SK-MEL-5 (cell line): Measurements from ENCODE around the gene PTGS1. TPM values are rescaled to one million over a fixed set of nuclear protein-coding genes. Genes with fewer than 3 reads are reported as not detected.
"Not testable (repeated sequence)": the region's sequence is repeated elsewhere in the genome, so short reads cannot be mapped to it uniquely, and the experiment has no call there.

Experiments used
- DNase-seq: peaks from one replicate; pipeline ENCODE4 v3.0.0-alpha.2; 2016; ENCODE audit warnings: low read depth, low spot score
- in situ Hi-C: cut with HindIII; loops from 2 replicates; pipeline ENCODE4 v1.10.0; 2016; ENCODE audit warnings: low sequenced_read_pairs, high pct_unique_total_duplicates, low pct_unique_long_range_greater_than_20kb
- total RNA-seq: library from RNA; depleted of rRNA; stranded (reverse); fragments of >200 nt; shearing (Covaris generic); gene quantifications from 2 replicates; pipeline ENCODE4 v1.2.3, GENCODE V29; 2014

The PTGS1 gene
- total RNA-seq, 1 experiment from 2014 or later = 0.03 TPM

DNA sequence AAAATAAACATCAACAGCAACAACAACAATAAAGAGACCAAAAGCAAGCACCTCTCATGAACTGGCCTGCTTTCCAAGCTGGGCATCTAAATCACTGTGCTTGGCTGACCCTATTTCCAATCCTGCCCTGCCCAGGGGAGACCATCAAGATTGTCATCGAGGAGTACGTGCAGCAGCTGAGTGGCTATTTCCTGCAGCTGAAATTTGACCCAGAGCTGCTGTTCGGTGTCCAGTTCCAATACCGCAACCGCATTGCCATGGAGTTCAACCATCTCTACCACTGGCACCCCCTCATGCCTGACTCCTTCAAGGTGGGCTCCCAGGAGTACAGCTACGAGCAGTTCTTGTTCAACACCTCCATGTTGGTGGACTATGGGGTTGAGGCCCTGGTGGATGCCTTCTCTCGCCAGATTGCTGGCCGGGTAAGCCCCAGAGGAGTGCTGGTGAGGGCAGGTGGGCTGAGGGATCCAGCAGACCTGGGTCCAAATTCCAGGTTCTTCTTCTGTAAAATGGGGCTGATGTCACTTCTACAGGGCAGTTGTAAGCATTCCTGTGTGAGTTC, 15.6 kb downstream of the PTGS1 start:
- no peak for DNase-seq
- in situ Hi-C loops = no loop called here

- in situ Hi-C loops = no loop called here
- no peak for DNase-seq
Measured at GRCh38 chr9:122387536-122387935, 16.7 kb downstream of the PTGS1 start.

- no peak for DNase-seq
- in situ Hi-C loops = no loop called here
Measured at GRCh38 chr9:122389195-122389594, 18.4 kb downstream of the PTGS1 start.

DNA sequence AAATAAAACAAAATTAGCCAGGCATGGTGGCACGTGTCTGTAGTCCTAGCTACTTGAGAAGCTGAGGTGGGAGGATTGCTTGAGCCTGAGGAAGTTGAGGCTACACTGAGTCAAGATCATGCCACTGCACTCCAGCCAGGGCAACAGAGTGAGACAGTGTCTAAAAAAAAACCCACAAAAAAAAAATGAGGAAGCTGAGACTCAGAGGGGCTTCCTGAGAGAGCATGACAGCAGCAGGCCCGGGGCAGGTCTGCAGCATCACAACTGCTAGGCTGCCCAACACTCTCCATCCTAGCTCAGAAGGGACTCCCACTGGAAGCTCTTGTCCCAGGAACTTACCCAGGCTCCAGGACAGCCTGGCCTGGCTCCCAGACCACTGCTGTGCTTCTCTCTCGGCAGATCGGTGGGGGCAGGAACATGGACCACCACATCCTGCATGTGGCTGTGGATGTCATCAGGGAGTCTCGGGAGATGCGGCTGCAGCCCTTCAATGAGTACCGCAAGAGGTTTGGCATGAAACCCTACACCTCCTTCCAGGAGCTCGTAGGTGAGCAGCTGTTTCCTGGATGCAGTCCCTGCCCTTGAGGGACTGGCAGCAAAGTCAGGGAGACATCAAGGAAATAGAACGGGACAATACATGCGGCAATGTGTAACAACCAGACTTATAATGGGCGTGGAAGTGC, 19.1 kb downstream of the PTGS1 start:
- DNase-seq = no peak
- in situ Hi-C loops = no loop called here

DNA sequence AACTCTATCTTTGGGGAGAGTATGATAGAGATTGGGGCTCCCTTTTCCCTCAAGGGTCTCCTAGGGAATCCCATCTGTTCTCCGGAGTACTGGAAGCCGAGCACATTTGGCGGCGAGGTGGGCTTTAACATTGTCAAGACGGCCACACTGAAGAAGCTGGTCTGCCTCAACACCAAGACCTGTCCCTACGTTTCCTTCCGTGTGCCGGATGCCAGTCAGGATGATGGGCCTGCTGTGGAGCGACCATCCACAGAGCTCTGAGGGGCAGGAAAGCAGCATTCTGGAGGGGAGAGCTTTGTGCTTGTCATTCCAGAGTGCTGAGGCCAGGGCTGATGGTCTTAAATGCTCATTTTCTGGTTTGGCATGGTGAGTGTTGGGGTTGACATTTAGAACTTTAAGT, 21.5 kb downstream of the PTGS1 start:
- in situ Hi-C loops = no loop called here
- DNase-seq = no peak

- DNase-seq = no peak
- in situ Hi-C loops = no loop called here
Measured at GRCh38 chr9:122392714-122393113, 21.9 kb downstream of the PTGS1 start.

DNA sequence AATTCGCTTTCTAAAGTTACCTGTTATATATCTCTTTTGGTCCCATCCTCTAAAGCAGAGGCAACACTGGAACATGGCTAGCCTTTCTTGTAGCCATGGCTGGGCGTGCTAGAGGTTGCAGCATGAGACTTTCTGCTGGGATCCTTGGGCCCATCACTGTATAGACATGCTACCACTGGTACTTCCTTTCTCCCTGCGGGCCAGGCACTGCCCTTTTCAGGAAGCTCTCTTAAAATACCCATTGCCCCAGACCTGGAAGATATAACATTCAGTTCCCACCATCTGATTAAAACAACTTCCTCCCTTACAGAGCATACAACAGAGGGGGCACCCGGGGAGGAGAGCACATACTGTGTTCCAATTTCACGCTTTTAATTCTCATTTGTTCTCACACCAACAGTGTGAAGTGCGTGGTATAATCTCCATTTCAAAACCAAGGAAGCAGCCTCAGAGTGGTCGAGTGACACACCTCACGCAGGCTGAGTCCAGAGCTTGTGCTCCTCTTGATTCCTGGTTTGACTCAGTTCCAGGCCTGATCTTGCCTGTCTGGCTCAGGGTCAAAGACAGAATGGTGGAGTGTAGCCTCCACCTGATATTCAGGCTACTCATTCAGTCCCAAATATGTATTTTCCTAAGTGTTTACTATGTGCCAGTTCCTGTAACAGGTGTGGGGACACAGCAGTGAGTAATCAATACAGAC, 22.6 kb downstream of the PTGS1 start:
- no peak for DNase-seq
- in situ Hi-C loops = no loop called here

DNA sequence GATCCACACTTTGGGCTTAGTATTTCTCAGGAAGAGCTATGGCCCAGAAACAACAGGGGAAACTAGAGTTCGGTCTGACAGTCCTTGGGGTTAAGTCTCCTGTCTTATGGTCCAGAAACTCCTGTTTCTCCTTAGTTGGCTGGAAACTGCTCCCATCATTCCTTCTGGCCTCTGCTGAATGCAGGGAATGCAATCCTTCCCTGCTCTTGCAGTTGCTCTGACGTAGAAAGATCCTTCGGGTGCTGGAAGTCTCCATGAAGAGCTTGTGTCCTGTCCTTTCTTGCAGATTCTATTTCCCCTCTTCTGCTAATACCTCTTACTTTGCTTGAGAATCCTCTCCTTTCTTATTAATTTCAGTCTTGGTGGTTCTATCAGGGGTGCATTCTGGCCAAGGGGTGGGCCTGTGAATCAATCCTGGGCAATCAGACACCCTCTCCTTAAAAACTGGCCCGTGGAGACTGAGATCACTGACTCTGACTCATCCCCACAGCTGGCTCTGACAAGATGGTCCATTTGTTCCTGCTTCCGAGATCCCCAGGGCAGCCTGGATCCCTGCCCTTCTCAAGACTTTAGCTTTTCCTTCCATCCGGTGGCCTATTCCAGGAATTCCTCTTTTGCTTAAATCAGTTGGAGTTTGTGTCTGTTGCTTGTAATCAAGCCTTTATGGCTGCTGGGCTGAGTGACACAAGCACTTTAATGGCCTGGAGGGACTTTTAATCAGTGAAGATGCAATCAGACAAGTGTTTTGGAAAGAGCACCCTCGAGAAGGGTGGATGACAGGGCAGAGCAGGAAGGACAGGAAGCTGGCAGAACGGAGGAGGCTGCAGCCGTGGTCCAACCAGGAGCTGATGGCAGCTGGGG, 23.7 kb downstream of the PTGS1 start:
- in situ Hi-C loops = no loop called here
- DNase-seq = peak; percentile 8

DNA sequence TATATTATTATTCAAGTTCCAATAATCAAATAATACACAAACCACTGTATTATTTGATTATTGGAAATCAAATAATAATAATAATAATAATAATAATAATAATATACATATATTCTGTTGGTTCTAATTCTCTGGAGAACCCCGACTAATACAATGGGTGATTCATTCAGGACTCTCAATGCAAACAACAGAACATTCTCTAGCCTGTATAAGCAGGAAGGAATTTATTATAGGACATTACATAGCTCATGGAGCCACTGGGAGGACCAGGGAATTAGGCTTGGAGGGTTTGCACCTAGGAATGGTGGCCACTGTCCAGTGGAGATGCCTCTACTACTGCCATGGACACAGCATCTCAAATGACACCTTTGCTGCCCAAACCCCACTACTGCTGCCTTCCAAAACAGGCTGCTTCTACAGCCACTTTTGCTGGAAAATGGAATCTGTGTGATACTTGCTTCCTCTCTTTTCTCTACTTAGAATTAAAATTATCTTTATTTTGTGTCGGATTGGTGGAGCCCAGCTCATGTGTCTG, 25.9 kb downstream of the PTGS1 start:
- in situ Hi-C loops = no loop called here
- DNase-seq = no peak

- DNase-seq = no peak
- in situ Hi-C loops = no loop called here
Measured at GRCh38 chr9:122397749-122398148, 26.9 kb downstream of the PTGS1 start.

DNA sequence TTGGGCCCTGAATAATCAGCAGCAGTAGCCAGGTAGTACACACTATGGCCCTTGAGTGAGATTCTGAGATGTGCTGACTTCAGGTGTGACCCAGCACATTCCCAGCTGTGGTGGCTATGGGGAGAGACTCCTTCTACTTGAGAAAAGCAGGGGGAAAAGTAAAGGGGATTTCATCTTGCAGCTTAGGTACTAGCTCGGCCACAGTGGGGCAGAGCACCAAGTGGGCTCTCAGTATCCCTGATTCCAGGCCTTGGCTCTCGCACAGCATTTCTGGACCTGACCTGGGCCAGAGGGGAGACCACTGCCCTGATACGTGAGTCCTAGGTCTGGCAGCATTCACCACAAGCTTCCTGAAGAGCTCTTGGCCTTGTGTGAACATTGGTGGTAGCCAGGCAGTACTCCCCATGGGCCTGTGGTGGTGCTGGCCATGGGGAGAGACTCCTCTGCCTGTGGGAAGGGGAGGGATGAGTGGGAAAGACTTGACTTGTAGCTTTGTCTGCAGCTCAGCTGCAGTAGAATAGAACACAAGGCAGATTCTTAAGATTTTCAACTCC, 27.6 kb downstream of the PTGS1 start:
- in situ Hi-C loops = no loop called here

DNA sequence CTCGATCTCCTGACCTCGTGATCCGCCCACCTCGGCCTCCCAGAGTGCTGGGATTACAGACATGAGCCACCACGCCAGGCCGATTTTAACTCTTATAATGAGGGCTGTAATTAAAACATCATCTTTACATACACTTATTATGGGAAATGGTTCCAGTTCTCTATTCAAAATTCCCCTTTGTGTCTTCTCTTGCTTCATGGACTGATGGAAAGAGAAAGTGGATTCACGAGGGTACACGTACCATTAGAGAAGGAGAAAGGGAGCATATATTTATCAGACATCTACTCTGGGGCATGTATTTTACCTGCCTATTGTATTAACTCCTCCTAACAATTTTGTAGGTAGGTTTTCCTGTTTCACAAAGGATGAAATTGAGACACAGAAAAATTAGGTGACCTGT, 31.1 kb downstream of the PTGS1 start:
- no peak for DNase-seq
- in situ Hi-C loops = no loop called here

More for the DNA sequence above, 27.6 kb downstream of the PTGS1 start:
- no peak for DNase-seq

- peak; percentile 62 for DNase-seq
- in situ Hi-C loops = no loop called here
Measured at GRCh38 chr9:122402403-122402871, 31.6 kb downstream of the PTGS1 start.

GRCh38 chr9:122402874-122403273, 32.0 kb downstream of the PTGS1 start:
- in situ Hi-C loops = no loop called here
- DNase-seq = no peak

GRCh38 chr9:122403381-122404000, 32.7 kb downstream of the PTGS1 start:
- in situ Hi-C loops = no loop called here
- DNase-seq = no peak

DNA sequence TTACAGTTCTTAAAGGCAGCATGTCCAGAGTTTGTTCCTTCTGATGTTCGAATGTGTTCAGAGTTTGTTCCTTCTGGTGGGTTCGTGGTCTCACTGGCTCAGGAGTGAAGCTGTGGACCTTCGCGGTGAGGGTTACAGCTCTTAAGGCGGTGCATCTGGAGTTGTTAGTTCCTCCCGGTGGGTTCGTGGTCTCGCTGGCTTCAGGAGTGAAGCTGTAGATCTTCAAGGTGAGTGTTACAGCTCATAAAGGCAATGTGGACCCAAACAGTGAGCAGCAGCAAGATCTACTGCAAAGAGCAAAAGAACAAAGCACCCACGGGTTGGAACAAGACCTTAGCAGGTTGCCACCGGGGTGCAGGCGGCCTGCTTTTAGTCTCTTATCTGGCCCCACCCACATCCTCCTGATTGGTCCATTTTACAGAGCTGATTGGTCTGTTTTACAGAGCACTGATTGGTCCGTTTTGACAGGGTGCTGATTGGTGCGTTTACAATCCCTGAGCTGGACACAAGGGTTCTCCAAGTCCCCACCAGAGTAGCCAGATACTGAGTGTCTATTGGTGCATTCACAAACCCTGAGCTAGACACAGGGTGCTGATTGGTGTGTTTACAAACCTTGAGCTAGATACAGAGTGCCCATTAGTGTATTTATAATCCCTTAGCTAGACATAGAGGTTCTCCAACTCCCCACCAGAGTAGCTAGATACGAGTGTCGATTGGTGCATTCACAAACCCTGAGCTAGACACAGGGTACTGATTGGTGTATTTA, 34.7 kb downstream of the PTGS1 start:
- DNase-seq, in situ Hi-C loops: not testable (repeated sequence)
